Smooth muscle cell of the pulmonary artery (primary cell): ENCODE data around the gene EIF4ENIF1. TPM values are rescaled to one million over a fixed set of nuclear protein-coding genes. Genes with fewer than 3 reads are reported as not detected.

ENCODE experiments used
- total RNA-seq: library from RNA; depleted of rRNA; stranded (reverse); fragments of >200 nt; gene quantifications from 2 replicates; pipeline ENCODE4 v1.2.3, GENCODE V29; 2014

EIF4ENIF1 gene
- total RNA-seq, result 8.5 and 14.6 TPM in 2 replicates

DNA sequence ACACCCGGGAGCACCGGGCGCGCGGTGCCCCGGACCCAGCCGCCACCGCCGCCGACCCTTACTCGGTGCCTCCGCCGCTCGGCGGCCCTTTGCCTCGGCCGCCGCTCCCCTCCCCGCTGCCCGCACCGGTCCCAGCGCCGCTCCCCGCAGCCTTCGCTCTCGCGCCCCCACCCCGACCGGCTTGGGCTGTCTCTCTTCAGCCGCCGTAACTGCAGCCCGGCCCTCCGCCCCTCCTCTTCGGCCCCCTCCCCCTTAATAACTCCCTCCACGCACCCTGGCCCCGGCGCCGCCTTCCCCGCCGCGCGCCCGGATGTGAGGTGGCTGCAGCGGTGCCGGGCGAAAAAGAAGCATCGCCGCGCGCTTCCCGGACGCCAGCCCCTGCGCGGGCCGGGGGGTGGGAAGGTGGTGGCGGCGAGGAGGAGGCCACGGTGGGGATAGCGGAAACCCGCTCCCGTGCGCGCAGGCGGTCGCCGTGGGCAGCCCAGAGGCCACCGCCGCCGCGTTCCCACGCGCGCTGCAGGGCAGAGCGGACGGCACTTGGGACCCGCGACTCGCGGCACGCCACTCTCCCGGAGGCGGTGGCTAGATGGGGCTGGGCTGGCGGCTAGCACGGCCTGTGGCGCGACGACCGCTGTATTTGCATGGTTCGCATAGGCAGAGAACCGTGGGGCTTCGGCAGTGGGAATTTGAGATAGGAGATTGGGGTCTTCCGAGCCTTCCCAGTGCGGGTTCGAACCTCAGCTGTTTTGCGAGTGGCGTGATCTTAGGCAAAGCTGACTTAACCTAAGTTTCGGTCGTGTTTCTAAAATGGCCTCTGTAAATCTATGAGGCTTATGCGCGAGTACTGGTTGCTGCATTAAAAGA lies at the start of gene EIF4ENIF1:
Gene EIF4ENIF1, minus strand, starts transcription at position 211 of the 864 bp plus-strand sequence. CDS start 1,124 bp downstream, outside the sequence.

GRCh38 chr22:31496007-31496734 lies 6.5 kb upstream of the EIF4ENIF1 start, which contains the start of gene SFI1:
TSS of gene SFI1 (plus strand) at chr22:31496536. CDS start at chr22:31508285, 11,749 bp downstream.

GRCh38 chr22:31399211-31400022 lies 90.2 kb downstream of the EIF4ENIF1 start, which contains the start of gene DRG1:
TSS of gene DRG1 (plus strand) at chr22:31399604. CDS start at chr22:31399684, 80 bp downstream.

Other genes with a start within 250 kb of the EIF4ENIF1 start
- 28.9 and 29.4 TPM in 2 replicates for gene PIK3IP1, start 197.4 kb downstream of the EIF4ENIF1 start, total RNA-seq
- 14.6 and 15.7 TPM in 2 replicates for gene PATZ1, start 143.5 kb downstream of the EIF4ENIF1 start, total RNA-seq
- gene DRG1, start 90.2 kb downstream of the EIF4ENIF1 start, total RNA-seq, result 50.0 and 52.5 TPM in 2 replicates
- gene SFI1, start 6.7 kb upstream of the EIF4ENIF1 start, total RNA-seq, result 16.9 and 21.6 TPM in 2 replicates
- gene PISD, start 172.4 kb upstream of the EIF4ENIF1 start, total RNA-seq, result 39.5 and 50.9 TPM in 2 replicates